GM12878 (cell line): ENCODE measurements around the gene LEKR1. TPM values are rescaled to one million over a fixed set of nuclear protein-coding genes. Genes with fewer than 3 reads are reported as not detected.
"Not testable (repeated sequence)": the region's sequence is repeated elsewhere in the genome, so short reads cannot be mapped to it uniquely, and the experiment has no call there.

Experiments
- ATAC-seq: fragments of 200-7000 bp; cut with Tn5 transposase; 3 replicates; pipeline ENCODE4 v1.9.1; 2020; ENCODE audit warnings: mild to moderate bottlenecking, moderate library complexity
- BruUV-seq: library from RNA; stranded (reverse); fragments of 400-500 nt; replicated peaks from 2 replicates; lab custom pipeline; 2021; lab: Mats Ljungman, UMichigan
- CTCF ChIA-PET: fragments of 300-600 bp; sonication (Branson Sonifier 250); formaldehyde crosslinking; extraction: SDS; loops from one replicate; lab custom pipeline; 2021; ENCODE audit warnings: inconsistent platforms; lab: Yijun Ruan, JAX
- POLR2A ChIA-PET: fragments of 350-600 bp; formaldehyde crosslinking; extraction: SDS; loops from one replicate; lab custom pipeline; 2021; ENCODE audit warnings: inconsistent platforms; lab: Charles Lee
- RAD21 ChIA-PET: fragments of 300-600 bp; sonication (Branson Sonifier 250); formaldehyde crosslinking; loops from one replicate; lab custom pipeline; 2023; ENCODE audit warnings: antibody characterized with exemption; ENCODE audit not compliant: unreplicated experiment; lab: Charles Lee
- SMC1A ChIA-PET: fragments of 300-600 bp; sonication (Branson Sonifier 250); formaldehyde crosslinking; loops from one replicate; lab custom pipeline; 2023; ENCODE audit not compliant: unreplicated experiment, uncharacterized antibody; lab: Charles Lee
- DNase-seq: peaks from one replicate; pipeline ENCODE4 v3.0.0-alpha.2; 2011; ENCODE audit warnings: low read depth, low spot score
- FAIRE-seq: peaks from 3 replicates; lab custom pipeline; 2011; peaks lifted over from hg19 to GRCh38; lab: Jason Lieb, UNC
- H2AFZ ChIP-seq: 2 replicates; pipeline ENCODE4 v1.6.0; 2011; ENCODE audit warnings: low read depth, low read length, control low read depth; ENCODE audit not compliant: control insufficient read depth
- H3K27ac ChIP-seq: 2 replicates; pipeline ENCODE4 v1.5.1; 2011; ENCODE audit warnings: control low read depth; ENCODE audit not compliant: control insufficient read depth, insufficient read depth
- H3K27me3 ChIP-seq, 2 experiments: replicated peaks in 1 of 2; 2 replicates each; pipeline versions ENCODE4 v1.6.0 to v1.6.1; 2011; ENCODE audit warnings: low read length in 1 of 2; ENCODE audit not compliant: control insufficient read depth in 2 of 2, insufficient read depth in 2 of 2
- H3K36me3 ChIP-seq, 2 experiments: 2 replicates each; pipeline ENCODE4 v1.5.1; 2011; ENCODE audit warnings: low read length in 1 of 2; ENCODE audit not compliant: control insufficient read depth in 2 of 2, insufficient read depth in 2 of 2
- H3K4me1 ChIP-seq: 2 replicates; pipeline ENCODE4 v1.6.1; 2011; ENCODE audit warnings: mild to moderate bottlenecking, low read length, moderate library complexity, mixed read lengths; ENCODE audit not compliant: control insufficient read depth, insufficient read depth
- H3K4me2 ChIP-seq: 2 replicates; pipeline ENCODE4 v1.6.0; 2011; ENCODE audit warnings: control low read depth; ENCODE audit not compliant: control insufficient read depth, insufficient read depth
- H3K4me3 ChIP-seq: fragments of 200-600 bp; sonication (generic); 2 replicates; pipeline ENCODE4 v1.5.1; 2016
- H3K79me2 ChIP-seq: 2 replicates; pipeline ENCODE4 v1.6.0; 2011; ENCODE audit warnings: low read length; ENCODE audit not compliant: control insufficient read depth, insufficient read depth
- H3K9ac ChIP-seq: 2 replicates; pipeline ENCODE4 v1.8.0; 2011; ENCODE audit warnings: low read length, control low read depth, mixed read lengths; ENCODE audit not compliant: control insufficient read depth, insufficient read depth
- H3K9me3 ChIP-seq: replicated peaks from 3 replicates; pipeline ENCODE4 v1.5.1; 2011; ENCODE audit warnings: mild to moderate bottlenecking, low read length; ENCODE audit not compliant: control insufficient read depth, insufficient read depth
- H4K20me1 ChIP-seq: 2 replicates; pipeline ENCODE4 v1.6.0; 2011; ENCODE audit not compliant: control insufficient read depth, insufficient read depth
- DPF2 ChIP-seq: fragments of 450-650 bp; IDR thresholded peaks from 2 replicates; pipeline ENCODE4 v1.6.1; 2017; ENCODE audit warnings: mild to moderate bottlenecking
- EP300 ChIP-seq, 2 experiments: fragments of 150-350 bp in 1 of 2; IDR thresholded peaks; 2 replicates each; pipeline ENCODE4 v1.6.1; 2011 to 2012; ENCODE audit warnings: low read depth in 2 of 2, low read length in 2 of 2, borderline replicate concordance in 1 of 2, improper control_type of control experiment in 1 of 2, inconsistent platforms in 1 of 2; ENCODE audit not compliant: control insufficient read depth in 1 of 2
- HCFC1 ChIP-seq: fragments of 150-350 bp; IDR thresholded peaks from 2 replicates; pipeline ENCODE4 v1.6.1; 2014; ENCODE audit warnings: low read length
- HDAC6 ChIP-seq: fragments of 200-600 bp; sonication (generic); IDR thresholded peaks from one replicate; pipeline ENCODE4 v1.8.0; 2017; ENCODE audit warnings: antibody characterized with exemption; ENCODE audit not compliant: unreplicated experiment
- MEF2B ChIP-seq: fragments of 450-650 bp; IDR thresholded peaks from 2 replicates; pipeline ENCODE4 v1.6.1; 2018; ENCODE audit warnings: mild to moderate bottlenecking, moderate library complexity; ENCODE audit not compliant: partially characterized antibody, poor library complexity, severe bottlenecking
- NFIC ChIP-seq: IDR thresholded peaks from 2 replicates; pipeline ENCODE4 v1.6.1; 2012; ENCODE audit warnings: low read depth, mild to moderate bottlenecking, inconsistent platforms, low read length, moderate library complexity
- PML ChIP-seq: IDR thresholded peaks from 2 replicates; pipeline ENCODE4 v1.6.1; 2012; ENCODE audit warnings: low read length, inconsistent platforms
- RCOR1 ChIP-seq: conservative IDR thresholded peaks from 2 replicates; pipeline ENCODE4 v1.6.1; 2012; ENCODE audit warnings: low read depth, low read length, improper control_type of control experiment
- STAT1 ChIP-seq: fragments of 450-650 bp; conservative IDR thresholded peaks from 2 replicates; pipeline ENCODE4 v1.6.1; 2014; ENCODE audit warnings: antibody characterized with exemption, mild to moderate bottlenecking
- WRNIP1 ChIP-seq: IDR thresholded peaks from 2 replicates; pipeline ENCODE4 v1.6.1; 2011; ENCODE audit warnings: low read depth, low read length, improper control_type of control experiment, borderline replicate concordance
- ZNF217 ChIP-seq: fragments of 450-650 bp; IDR thresholded peaks from 2 replicates; pipeline ENCODE4 v1.6.1; 2017; ENCODE audit warnings: antibody characterized with exemption, mild to moderate bottlenecking
- WGBS: methylation state at CpG from one replicate; pipeline ENCODE4 v1.1.6; 2016; ENCODE audit warnings: low lambda C conversion rate; ENCODE audit not compliant: insufficient replicate concordance, insufficient coverage; ENCODE audit errors: missing lambda C conversion rate; 5-methylcytosine and 5-hydroxymethylcytosine counted together
- in situ Hi-C: fragments of 300-500 bp; cut with MboI; formaldehyde crosslinking; loops from 9 replicates; pipeline ENCODE4 v1.14.3; 2018; ENCODE audit warnings: mixed read lengths
- intact Hi-C: fragments of 100-400 bp; cut with micrococcal nuclease; formaldehyde crosslinking; loops from one replicate; pipeline ENCODE4 v1.14.2; 2022; ENCODE audit not compliant: unreplicated experiment
- polyA plus RNA-seq, 11 experiments: library from polyadenylated mRNA; depleted of rRNA in 4 of 11; unstranded in 6 of 11; stranded (reverse) in 5 of 11; fragments of >200 nt; fragmentation: Nextera tagmentation in 4 of 11; fragmentation: Illumina TruSeq in 1 of 11; extraction: Ambion mirVana in 4 of 11; extraction: Trizol in 1 of 11; gene quantifications; 1 replicate in 1 of 11; 2 replicates in 10 of 11; pipeline versions ENCODE4 v1.2.1 to v1.2.3, GENCODE V29; 2011 to 2016; ENCODE audit warnings: inconsistent platforms in 2 of 11, missing spikeins in 2 of 11, low read depth in 1 of 11
- total RNA-seq, 4 experiments: library from RNA; depleted of rRNA in 3 of 4; stranded (reverse); fragments of >200 nt in 3 of 4; fragmentation: Illumina TruSeq in 1 of 4; extraction: Trizol in 1 of 4; gene quantifications; 2 replicates each; pipeline versions ENCODE4 v1.2.1 to v1.2.3, GENCODE V29; 2013 to 2021
- TF ChIP-seq, protein P1 (sequence below): fragments of 450-650 bp; IDR thresholded peaks from 2 replicates; pipeline ENCODE4 v1.6.1; 2017; ENCODE audit warnings: borderline replicate concordance
- TF ChIP-seq, protein P2 (sequence below): fragments of 450-650 bp; IDR thresholded peaks from 2 replicates; pipeline ENCODE4 v1.6.1; 2017; ENCODE audit warnings: mild to moderate bottlenecking

LEKR1 gene
- total and polyA plus RNA-seq, 10 of the 15 experiments (the other 5 are each of a cell fraction or from before 2014, with no cell fraction given), result 0.48 to 3.2 (median 1.3) TPM

- FAIRE-seq (no peak), DNase-seq (no peak), ATAC-seq (0 out of 3 replicates have a peak, but pooled peaks have one; percentile 1)
- no peaks in the 10 kb centered on the region for H3K27me3 ChIP-seq
- intact Hi-C loops (no loop called here), in situ Hi-C loops (no loop called here)
- H3K79me2 ChIP-seq, result peaks cover 29% of the 10 kb centered on the region
- H4K20me1 ChIP-seq, result no peaks in the 10 kb centered on the region
- BruUV-seq, result no TSS peak
- CTCF ChIA-PET, result interaction anchor here (0.6 to 2.0 kb wide), 6 partner anchors 153 to 354 kb away, joined by 3 to 7 read pairs (median 4); no protein-coding TSS in a partner anchor
- TF ChIP-seq MEF2B (peak; percentile 11), DPF2 (no peak), NFIC (peak; percentile 7; the same call in 1 of the 2 replicates), ZNF217 (0 out of 2 replicates have a peak, but pooled peaks have one; percentile 20), EP300 (IDR thresholded peaks at IDR 0.05; ENCODE audit: borderline replicate concordance in 1 of 2, control insufficient read depth in 1 of 2, low read depth in 2 of 2, low read length in 2 of 2) (peak in 1 of 2 experiments; percentile 38; a peak in 1 of 4 replicates), STAT1 (no peak), PML (no peak), HDAC6 (no peak), HCFC1 (no peak), WRNIP1 (no peak), RCOR1 (no peak)
- TF ChIP-seq, protein P1, sequence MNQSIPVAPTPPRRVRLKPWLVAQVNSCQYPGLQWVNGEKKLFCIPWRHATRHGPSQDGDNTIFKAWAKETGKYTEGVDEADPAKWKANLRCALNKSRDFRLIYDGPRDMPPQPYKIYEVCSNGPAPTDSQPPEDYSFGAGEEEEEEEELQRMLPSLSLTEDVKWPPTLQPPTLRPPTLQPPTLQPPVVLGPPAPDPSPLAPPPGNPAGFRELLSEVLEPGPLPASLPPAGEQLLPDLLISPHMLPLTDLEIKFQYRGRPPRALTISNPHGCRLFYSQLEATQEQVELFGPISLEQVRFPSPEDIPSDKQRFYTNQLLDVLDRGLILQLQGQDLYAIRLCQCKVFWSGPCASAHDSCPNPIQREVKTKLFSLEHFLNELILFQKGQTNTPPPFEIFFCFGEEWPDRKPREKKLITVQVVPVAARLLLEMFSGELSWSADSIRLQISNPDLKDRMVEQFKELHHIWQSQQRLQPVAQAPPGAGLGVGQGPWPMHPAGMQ, result no peak
- TF ChIP-seq, protein P2, sequence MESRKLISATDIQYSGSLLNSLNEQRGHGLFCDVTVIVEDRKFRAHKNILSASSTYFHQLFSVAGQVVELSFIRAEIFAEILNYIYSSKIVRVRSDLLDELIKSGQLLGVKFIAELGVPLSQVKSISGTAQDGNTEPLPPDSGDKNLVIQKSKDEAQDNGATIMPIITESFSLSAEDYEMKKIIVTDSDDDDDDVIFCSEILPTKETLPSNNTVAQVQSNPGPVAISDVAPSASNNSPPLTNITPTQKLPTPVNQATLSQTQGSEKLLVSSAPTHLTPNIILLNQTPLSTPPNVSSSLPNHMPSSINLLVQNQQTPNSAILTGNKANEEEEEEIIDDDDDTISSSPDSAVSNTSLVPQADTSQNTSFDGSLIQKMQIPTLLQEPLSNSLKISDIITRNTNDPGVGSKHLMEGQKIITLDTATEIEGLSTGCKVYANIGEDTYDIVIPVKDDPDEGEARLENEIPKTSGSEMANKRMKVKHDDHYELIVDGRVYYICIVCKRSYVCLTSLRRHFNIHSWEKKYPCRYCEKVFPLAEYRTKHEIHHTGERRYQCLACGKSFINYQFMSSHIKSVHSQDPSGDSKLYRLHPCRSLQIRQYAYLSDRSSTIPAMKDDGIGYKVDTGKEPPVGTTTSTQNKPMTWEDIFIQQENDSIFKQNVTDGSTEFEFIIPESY, result no peak
- POLR2A ChIA-PET, result interaction anchor here (0.6 to 1.6 kb wide), 4 partner anchors 134 to 271 kb away, joined by 3 to 5 read pairs (median 4); no protein-coding TSS in a partner anchor
- H3K4me1 ChIP-seq, result peaks cover 31% of the 10 kb centered on the region
- H3K4me3 ChIP-seq, result no peak overlapping the region
- no peak overlapping the region for H3K9ac ChIP-seq
- H3K27ac ChIP-seq, result 0 out of 2 replicates have a peak overlapping the region, but pooled peaks have one; percentile 17
- RAD21 ChIA-PET, result interaction anchor here (0.5 to 1.7 kb wide), 8 partner anchors 132 to 269 kb away, joined by 3 to 12 read pairs (median 3); partner anchors contain the start of gene SSR3
- H3K9me3 ChIP-seq, result no peaks in the 10 kb centered on the region
- no peaks in the 10 kb centered on the region for H3K36me3 ChIP-seq
- H3K4me2 ChIP-seq, result no peak overlapping the region
- no peak overlapping the region for H2AFZ ChIP-seq
- SMC1A ChIA-PET, result interaction anchor here (0.7 to 2.5 kb wide), 13 partner anchors 9 to 315 kb away, joined by 3 to 9 read pairs (median 4); no protein-coding TSS in a partner anchor
Measured at GRCh38 chr3:156820692-156821080, 5.5 kb upstream of the LEKR1 start.

DNA sequence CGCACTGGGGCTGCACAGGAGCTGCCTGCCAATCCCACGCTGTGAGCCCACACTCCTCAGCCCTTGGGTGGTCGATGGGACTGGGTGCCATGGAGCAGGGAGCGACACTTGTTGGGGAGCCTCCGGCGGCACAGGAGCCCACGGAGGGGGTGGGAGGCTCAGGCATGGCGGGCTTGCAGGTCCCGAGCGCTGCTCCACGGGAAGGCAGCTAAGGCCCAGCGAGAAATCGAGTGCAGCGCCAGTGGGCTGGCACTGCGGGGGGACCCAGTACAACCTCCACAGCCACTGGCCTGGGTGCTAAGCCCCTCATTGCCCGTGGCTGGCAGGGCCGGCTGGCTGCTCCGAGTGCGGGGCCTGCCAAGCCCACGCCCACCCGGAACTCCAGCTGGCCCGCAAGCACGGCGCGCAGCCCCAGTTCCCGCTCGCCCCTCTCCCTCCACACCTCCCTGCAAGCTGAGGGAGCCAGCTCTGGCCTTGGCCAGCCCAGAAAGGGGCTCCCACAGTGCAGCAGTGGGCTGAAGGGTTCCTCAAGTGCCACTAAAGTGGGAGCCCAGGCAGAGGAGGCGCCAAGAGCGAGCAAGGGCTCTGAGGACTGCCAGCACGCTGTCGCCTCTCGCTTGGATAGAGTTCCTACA is 3.4 kb upstream of the LEKR1 start:
- Histone ChIP-seq H3K79me2 (peaks cover 14% of the 10 kb centered on the region), H3K4me1 (peaks cover 32% of the 10 kb centered on the region)
- intact Hi-C loops, H2AFZ ChIP-seq, DNase-seq, CTCF ChIA-PET, POLR2A ChIA-PET, H3K4me2 ChIP-seq, H3K27ac ChIP-seq, H3K9ac ChIP-seq, H3K27me3 ChIP-seq, ATAC-seq, FAIRE-seq, BruUV-seq, H3K36me3 ChIP-seq, H3K9me3 ChIP-seq, H4K20me1 ChIP-seq, H3K4me3 ChIP-seq, in situ Hi-C loops: not testable (repeated sequence)
- RAD21 ChIA-PET, result interaction anchor here (0.6 kb wide), 1 partner anchor 672 kb away, joined by 3 read pairs; no protein-coding TSS in a partner anchor
- SMC1A ChIA-PET, result interaction anchor here (0.7 to 1.3 kb wide), 2 partner anchors 33 to 296 kb away, joined by 3 to 4 read pairs; no protein-coding TSS in a partner anchor
- 96% methylated on average over 20 of the region's 32 CpGs for WGBS
